ENCODE data around the gene RANBP1. TPM values are rescaled to one million over a fixed set of nuclear protein-coding genes. Genes with fewer than 3 reads are reported as not detected.

The RANBP1 gene
- total and polyA plus RNA-seq, 2 of the 8 experiments (the other 6 are each of a cell fraction or from before 2014, with no cell fraction given) = 343 to 484 TPM

GRCh38 chr22:20136603-20136873, 20.6 kb downstream of the RANBP1 start (continued):
- TF ChIP-seq GABPA (IDR thresholded peaks at IDR 0.05; ENCODE audit: borderline replicate concordance, insufficient read depth, low read length) (no peak), SAP30 (IDR thresholded peaks at IDR 0.05; ENCODE audit: insufficient read depth, insufficient replicate concordance, low read length) (no peak), ASH2L (IDR thresholded peaks at IDR 0.05; ENCODE audit: low read length) (no peak)

Data from H1 (cell line).